Fibroblast of gingiva (primary cell): ENCODE data around the gene NECTIN2.
"Not testable (repeated sequence)": the region's sequence is repeated elsewhere in the genome, so short reads cannot be mapped to it uniquely, and the experiment has no call there.

ENCODE experiments used
- DNase-seq: peaks from one replicate; pipeline ENCODE4 v3.0.0-alpha.2; 2011; ENCODE audit warnings: low read depth

NECTIN2 gene

DNA sequence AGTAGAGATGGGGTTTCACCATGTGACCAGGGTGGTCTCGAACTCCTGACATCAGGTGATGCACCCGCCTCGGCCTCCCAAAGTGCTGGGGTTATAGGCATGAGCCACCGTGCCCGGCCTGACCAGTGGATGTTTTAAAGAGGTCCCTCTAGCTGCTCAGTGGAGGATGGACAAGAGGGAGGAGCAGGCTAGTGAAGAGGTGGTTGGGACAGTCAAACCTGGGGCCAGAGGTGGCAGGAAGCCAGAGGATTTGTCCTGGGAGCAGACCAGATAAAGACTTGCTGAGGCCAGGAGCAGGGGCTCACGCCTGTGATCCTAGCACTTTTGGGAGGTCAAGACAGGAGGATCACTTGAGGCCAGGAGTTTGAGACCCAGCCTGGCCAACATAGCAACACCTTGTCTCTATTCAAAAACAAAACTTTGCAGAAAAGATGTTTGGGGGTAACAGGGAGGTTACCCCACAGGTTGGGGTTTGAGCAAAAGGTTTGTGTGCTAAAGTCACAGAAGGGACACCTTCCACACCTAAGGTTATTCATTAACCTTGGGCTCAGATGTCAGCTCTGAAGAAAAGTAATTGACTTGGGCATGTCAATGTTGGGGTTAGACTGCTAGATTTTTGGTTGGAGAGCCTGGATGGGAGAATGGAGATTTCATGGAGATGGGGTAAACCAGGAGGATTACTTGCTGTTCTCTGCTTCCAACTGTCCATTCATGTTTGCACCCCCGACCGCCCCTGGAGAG is 28.2 kb upstream of the NECTIN2 start:
- no peak for DNase-seq

DNA sequence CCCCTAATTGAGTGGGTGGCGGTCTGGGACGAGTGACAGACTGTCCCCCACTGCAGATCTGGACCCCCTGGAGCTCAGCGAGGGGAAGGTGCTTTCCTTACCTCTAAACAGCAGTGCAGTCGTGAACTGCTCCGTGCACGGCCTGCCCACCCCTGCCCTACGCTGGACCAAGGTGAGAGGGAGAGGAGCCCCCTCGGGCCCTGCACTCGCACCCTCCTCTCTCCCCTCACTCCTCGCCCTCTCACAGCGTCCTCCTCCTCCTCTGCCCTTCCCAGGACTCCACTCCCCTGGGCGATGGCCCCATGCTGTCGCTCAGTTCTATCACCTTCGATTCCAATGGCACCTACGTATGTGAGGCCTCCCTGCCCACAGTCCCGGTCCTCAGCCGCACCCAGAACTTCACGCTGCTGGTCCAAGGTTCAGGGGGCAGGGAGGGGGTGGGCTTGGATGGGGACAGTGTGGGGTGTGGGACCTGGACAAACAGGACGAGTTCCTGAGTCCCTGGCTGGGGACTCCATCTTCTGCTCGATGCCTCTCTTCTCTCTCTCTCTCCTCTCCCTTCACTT is 27.5 kb upstream of the NECTIN2 start:
- DNase-seq = no peak

DNA sequence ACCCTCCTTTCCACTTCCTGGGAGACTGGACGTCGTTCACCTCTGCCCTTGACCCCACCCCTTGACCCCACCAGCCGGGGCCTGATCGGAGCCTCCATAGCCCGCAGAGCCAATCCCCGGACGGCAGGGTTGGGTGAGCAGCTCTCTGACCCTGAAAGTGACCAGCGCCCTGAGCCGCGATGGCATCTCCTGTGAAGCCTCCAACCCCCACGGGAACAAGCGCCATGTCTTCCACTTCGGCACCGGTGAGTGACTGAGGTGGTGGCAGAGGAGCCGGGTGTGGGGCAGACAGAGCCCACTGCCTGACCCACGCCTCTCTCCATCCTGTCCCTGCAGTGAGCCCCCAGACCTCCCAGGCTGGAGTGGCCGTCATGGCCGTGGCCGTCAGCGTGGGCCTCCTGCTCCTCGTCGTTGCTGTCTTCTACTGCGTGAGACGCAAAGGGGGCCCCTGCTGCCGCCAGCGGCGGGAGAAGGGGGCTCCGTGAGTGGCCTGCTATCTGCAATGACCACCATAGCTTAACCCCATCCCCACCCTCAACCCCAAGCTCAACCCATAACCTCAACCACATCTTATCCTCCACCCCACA is 26.8 kb upstream of the NECTIN2 start:
- no peak for DNase-seq

DNA sequence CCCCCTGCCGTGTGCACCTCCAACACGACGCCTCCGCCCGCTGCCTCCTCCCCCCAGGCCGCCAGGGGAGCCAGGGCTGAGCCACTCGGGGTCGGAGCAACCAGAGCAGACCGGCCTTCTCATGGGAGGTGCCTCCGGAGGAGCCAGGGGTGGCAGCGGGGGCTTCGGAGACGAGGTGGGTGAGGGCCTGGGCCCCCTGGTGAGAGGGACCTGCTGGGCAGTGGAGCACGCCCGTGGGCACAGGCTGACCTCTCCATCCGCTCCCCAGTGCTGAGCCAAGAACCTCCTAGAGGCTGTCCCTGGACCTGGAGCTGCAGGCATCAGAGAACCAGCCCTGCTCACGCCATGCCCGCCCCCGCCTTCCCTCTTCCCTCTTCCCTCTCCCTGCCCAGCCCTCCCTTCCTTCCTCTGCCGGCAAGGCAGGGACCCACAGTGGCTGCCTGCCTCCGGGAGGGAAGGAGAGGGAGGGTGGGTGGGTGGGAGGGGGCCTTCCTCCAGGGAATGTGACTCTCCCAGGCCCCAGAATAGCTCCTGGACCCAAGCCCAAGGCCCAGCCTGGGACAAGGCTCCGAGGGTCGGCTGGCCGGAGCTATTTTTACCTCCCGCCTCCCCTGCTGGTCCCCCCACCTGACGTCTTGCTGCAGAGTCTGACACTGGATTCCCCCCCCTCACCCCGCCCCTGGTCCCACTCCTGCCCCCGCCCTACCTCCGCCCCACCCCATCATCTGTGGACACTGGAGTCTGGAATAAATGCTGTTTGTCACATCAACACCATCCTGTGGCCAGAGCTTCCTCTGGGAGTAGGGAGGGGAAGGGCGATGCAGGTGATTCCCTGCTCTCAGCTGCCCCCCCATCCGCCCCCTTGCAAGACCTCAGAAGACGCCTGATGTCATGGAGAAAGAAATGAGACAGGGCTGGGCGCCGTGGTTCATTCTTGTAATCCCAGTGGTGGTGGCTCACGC is 25.2 kb upstream of the NECTIN2 start:
- DNase-seq = no peak

DNA sequence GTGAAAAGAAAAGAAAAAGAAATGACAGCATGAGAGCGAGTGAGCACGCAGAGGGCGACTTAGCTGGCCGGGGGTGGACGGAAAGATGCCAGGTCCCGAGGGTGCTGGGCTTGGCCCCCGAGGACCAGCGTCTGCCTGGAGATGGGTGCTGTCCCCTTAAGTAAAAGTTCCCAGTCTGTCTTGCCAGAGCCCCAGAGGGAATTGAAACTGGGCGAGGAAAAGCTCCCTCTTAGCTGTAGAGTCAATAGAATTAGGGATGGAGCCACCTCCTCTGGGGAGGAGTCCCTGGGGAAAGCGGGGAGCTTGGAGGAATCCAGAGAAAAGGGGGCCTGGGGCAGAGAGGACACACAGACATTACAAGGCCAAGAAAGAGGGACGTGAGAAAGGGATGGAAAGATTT is 23.9 kb upstream of the NECTIN2 start:
- DNase-seq = no peak

DNA sequence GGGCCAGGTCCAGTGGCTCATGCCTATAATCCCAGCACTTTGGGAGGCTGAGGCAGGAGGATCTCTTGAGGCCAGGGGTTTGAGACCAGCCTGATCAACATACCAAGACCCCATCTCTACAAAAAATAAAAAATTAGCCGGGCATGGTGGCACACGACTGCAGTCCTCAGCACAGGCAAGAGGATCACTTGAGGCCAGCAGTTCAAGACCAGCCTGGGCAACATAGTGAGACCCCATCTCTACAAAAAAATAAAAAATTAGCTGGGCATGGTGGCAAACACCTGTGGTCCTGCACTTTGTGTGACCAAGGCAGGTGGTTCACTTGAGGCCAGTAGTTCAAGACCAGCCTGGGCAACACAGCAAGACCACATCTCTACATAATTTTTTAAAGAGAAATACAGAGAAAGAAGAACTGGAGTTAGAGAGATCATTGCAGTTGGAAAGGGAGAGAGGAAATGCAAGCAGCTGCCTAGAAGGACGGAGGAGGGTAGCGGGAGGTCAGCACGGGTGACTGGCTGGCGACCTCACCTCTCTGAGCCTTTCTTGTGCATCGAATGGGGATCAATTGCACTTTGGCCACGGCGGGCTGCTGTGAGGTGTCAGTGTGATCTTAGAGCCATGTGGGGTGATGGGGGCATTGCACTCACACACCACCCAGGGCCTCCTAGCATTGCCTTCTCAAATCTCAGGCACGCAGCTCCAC is 23.3 kb upstream of the NECTIN2 start:
- DNase-seq = no peak

DNA sequence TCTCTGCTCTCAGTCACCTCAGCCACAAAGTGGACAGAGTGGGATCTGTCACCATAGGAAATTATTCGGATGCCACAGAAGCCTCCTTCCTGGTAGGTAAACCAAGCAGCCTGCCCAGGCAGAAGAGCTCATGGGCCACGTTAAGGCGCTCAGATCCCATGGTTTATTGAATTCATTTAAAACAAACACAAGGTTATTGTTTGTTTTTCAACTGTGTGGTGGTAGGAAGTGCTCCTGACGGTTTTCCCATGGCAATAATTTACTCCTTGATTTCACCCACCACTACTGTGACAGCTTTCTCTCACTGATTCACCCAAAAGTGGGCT is 22.8 kb upstream of the NECTIN2 start:
- DNase-seq = no peak

DNA sequence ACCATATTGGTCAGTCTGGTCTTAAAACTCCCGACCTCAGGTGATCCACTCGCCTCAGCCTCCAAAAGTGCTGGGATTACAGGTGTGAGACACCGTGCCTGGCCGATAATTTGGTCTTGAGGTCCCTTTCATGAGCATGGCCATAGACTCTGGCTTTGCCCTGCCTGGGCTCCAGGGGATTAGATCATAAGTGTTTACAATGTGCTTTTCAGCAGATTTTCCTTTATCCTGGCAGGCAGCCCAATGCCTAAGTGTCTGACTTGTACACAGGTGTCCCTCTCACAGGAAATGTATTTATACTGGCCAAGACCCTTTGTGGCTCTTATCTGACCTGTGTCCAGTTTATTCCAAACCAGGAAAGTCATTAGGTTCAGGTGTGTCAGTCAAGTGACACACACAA is 21.3 kb upstream of the NECTIN2 start:
- no peak for DNase-seq

DNA sequence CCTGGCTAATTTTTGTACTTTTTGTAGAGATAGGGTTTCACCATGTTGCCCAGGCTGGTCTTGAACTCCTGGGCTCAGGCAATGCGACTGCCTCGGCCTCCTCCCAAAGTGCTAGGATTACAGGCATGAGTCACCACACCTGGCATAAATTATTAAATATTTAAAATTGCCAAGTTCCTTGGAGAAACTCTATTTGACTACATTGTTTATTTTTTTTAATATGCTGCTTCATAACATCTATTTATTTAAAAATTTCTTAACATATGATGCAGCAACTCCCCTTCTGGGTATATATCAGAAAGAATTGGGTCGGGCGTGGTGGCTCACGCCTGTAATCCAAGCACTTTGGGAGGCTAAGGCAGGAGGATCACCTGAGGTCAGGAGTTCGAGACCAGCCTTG is 13.2 kb upstream of the NECTIN2 start:
- peak; percentile 73 for DNase-seq

DNA sequence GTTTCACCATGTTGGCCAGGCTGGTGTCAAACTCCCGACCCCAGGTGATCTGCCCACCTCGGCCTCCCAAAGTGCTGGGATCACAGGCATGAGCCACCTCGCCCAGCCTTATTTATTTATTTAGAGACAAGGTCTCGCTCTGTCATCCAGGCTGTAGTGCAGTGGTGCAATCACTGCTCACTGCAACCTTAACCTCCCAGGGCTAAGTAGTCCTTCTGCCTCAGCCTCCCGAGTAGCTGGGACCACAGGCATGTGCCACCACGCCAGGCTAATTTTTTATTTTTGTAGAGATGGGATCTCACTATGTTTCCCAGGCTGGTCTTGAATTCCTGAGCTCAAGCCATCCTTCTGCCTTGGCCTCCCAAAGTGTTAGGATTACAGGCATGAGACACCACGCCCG is 11.7 kb upstream of the NECTIN2 start:
- DNase-seq = not testable (repeated sequence)

DNA sequence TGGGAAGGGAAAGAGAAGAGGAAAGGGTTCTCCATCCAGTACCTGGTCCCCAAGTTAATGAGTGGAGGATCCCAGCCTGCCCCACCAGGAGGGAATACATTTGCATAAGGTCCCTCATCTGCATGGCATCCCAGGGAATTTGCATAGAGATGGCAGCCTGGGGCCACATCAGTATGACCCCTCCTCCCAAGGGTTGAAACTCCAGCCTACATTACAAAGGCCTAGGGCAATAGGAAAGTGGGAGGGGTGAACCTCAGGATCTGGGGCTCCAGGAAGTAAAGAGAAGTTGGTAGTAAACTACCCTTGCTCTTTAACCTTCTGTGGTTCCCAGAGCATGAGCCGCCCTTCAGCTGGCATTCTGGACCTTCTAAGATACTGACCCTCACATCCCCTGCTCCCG is 6.8 kb upstream of the NECTIN2 start:
- DNase-seq = no peak

DNA sequence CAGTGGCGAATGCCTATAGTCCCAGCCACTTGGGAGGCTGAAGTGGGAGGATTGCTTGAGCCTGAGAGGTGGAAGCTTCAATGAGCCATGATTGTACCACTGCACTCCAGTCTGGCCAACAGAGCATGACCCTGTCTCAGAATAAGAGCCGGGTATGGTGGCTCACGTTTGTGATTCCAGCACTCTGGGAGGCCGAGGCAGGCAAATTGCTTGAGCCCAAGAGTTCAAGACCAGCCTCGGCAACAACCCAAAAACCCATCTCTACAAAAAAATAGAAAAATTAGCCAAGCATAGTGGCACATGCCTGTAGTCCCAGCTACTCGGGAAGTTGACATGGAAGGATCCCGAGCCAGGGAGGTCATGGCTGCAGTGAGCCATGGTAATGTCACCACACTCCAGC is 5.3 kb upstream of the NECTIN2 start:
- no peak for DNase-seq

DNA sequence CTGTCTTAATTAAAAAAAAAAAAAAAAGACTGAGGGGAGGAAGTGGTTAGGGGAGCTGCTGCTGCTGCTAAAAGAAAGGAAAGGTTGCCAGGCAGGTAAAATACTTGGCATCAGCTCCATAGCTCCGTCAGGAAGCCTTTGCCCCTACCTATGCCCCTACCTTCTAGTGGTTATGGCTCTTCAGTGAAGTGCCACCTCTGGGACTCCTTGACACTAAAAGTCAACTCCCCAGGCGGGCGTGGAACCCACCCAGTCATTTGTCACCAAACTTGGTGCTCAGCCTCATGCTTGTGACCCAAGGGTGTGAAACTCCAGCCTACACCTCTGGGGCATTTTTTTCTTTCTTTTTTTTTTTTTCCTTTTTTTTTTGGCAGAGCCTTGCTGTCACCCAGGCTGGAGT is 4.9 kb upstream of the NECTIN2 start:
- DNase-seq = no peak

DNA sequence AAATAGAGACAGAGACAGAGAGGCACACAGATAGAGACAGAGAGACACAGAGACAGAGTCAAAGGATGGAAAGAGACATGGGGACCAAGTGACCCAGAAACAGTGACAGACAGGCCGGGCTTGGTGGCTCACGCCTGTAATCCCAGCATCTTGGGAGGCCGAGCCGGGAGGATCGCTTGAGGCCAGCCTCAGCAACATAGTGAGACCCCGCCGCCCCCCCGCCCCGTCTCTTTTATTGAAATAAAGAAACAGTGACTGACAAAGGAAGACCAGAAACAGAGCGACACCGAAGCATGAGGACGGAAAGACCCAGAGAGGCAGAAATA is 848 bp upstream of the NECTIN2 start:
- DNase-seq = no peak

DNA sequence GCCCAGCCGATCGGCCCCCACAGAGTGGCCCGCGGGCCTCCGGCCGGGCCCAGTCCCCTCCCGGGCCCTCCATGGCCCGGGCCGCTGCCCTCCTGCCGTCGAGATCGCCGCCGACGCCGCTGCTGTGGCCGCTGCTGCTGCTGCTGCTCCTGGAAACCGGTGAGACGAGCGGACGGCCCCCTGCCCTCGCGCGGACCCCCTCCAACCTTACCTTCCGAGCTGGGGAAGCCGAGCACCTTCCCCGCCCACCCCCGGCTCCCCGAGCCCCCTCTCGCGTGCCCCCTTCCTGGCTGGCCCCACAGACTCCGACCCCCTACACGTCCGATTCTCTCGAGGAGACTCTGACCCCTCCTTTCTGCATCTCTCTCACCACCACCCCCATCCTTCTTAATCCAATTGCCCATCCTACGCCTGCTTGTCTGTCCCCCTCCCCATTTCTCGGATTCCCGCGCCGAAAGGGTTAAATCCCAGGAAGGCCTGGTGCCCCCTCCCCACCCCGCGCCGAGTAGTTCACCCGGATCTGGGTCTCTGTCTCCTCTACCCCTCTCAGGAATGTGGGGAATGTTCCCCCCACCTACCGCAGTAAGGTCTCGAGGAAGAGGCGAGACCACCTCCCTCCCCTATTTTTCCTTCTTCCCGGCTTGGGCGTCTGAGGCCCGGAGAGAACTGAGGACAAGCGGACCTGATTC is 502 bp downstream of the NECTIN2 start:
- DNase-seq = no peak

DNA sequence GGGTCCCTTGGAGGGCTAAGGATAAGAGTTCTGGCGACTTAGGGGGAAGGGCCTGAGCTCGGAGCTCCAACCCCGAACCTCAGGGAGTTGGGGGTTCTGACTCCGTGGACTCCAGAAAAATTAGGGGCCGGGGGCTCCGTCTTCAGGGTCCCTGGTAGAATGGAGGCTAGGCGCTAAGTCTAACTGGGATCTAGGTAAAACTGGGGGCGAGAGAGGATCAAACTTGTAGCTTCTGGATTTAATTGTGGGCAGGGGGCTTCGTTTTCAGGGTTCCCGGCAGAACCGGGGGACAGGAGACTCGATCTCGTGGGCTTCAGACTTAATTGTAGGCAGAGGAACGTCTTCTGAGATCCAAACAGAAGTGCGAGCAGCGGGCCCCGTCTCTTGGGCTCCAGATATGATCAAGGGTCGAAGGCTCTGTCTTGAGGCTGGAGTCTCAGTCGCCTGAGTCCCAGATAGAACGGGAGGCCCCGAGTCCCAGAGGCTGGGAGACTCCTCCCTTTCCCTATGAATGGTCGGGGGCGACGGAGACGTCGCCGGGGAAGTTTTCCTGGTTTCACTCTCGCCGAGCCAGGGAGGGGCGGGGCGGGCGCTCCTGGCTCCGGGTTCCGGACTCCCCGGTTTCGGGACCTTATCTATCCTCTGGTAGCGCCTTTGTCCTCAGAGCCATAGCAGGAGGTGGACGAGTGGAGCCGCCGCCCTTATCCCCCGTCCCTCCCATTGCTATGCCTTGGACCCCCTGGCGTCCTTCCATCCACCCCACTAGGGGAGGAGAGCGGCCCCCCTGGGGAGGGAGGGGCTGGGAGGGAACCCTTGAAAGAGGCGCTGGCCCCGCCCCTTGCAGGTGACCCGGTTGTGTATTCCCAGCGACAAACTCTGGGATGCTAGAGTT is 1.3 kb downstream of the NECTIN2 start:
- peak; percentile 49 for DNase-seq

DNA sequence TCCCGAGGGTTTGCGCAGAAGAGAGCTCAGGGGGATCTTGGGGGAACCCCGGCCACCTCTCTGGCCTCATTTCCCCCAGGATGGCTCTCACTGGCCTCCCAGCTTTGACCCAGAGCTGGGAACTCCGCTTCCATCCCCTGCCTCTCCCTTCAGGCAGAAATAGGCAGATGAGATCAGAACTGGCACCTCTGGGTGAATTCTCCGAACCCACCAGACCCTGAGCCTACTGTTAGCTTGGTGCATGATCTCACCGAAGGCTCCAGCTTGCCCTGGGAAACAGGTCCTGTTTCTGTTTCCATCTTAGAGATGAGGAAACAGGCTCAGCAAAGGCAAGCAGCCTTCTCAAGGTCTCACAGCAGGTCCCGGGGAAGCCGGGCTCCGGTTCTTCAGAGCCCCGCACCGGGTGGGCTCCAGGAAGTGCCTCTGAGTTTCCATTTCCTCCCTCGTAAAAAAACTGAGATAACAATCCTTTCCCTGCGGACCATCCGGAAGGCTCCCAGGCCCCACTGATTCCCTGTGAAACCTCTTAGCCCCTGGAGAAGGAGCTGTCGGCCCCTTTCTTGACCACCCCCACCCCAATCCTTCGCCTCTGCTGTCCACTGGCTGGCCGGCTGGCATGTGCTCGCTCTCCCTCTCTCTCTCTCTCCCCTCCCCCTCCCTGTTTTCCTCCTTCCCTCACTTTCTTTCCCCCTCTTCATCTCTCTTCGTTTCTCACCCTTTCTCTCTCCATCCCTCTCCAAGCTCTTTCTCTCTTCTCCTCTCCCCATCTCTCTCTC is 2.1 kb downstream of the NECTIN2 start:
- peak; percentile 33 for DNase-seq

DNA sequence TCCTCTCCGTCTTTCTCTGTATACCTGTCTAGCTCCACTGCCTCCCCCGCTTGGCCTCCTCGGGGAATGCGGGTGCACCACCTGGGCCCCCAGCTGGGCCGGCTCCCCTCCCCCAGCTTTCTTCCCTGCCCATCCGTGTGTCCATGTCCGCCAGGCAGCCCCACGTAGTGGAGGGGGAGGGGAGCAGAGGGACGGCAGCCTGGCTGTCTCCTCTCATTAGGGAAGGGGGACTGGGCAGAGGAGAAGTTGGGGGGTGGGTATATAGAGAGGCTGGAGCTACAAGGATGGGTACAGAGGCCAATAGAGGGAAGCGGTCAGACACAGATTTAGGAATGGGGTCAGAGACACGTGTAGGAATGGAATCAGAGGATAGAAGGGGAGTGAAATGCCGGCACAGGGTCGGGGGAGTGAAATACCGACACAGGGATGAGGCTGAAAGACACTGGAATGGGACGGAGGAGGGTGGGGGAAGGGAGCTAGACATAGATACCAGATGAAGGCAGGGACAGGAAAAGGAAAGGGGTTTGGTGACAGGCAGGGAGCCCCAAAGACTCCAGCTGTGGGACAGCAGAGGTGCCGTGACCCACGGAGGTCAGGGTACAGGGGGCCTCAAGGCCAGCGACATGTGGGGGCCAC is 2.8 kb downstream of the NECTIN2 start:
- no peak for DNase-seq

DNA sequence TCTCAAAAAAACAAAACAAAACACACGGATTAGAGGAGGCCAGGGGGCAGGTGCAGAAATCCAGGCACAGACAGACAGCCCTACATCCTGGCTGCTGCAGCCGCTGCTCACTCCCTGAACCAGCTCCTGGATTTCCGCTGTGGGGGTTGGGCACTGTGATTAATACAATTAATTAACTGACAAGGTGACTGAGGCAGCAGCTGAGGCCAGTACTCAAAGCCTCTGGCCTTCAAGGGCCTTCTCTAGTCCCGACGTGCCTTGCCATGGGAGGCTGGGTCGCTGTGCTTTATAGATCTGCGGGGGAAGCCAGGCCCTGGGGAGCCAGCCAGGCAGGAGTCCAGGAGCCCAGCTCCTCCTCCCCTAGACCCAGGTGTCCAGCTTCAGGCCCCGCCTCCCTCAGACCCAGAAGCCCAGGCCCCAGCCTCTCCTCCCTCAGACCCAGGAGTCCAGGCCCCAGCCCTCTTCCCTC is 4.6 kb downstream of the NECTIN2 start:
- no peak for DNase-seq
